Kidney (tissue), 14 donors: ENCODE data around the gene ZNF565. TPM values are rescaled to one million over a fixed set of nuclear protein-coding genes. Genes with fewer than 3 reads are reported as not detected.
"Not testable (repeated sequence)": the region's sequence is repeated elsewhere in the genome, so short reads cannot be mapped to it uniquely, and the experiment has no call there.

Experiments used
- DNase-seq, 5 donors: peaks; one replicate each; pipeline ENCODE4 v3.0.0-alpha.2; 2013 to 2020
- FAIRE-seq: peaks from 2 replicates; lab custom pipeline; 2012; peaks lifted over from hg19 to GRCh38; lab: Jason Lieb, UNC
- H3K27ac ChIP-seq, 2 donors: one replicate each; pipeline ENCODE4 v1.7.0; 2013; ENCODE audit warnings: low read depth in 2 of 2, low read length in 2 of 2, inconsistent platforms in 1 of 2
- H3K27me3 ChIP-seq: one replicate; pipeline ENCODE4 v1.7.1; 2013; ENCODE audit warnings: low read length, inconsistent platforms; ENCODE audit not compliant: control insufficient read depth, insufficient read depth
- H3K36me3 ChIP-seq, 3 donors: one replicate each; pipeline versions ENCODE4 v1.7.0 to v1.7.1; 2013; ENCODE audit warnings: low read length in 3 of 3, control low read depth in 1 of 3, inconsistent platforms in 1 of 3; ENCODE audit not compliant: insufficient read depth in 3 of 3, control insufficient read depth in 2 of 3
- H3K4me1 ChIP-seq, 3 donors: one replicate each; pipeline versions ENCODE4 v1.7.0 to v1.7.1; 2013; ENCODE audit warnings: low read length in 3 of 3, inconsistent platforms in 1 of 3, low read depth in 1 of 3; ENCODE audit not compliant: control insufficient read depth in 2 of 3, insufficient read depth in 2 of 3
- H3K4me3 ChIP-seq, 3 donors: one replicate each; pipeline versions ENCODE4 v1.7.0 to v1.8.1; 2013; ENCODE audit warnings: low read length in 3 of 3, control low read depth in 1 of 3, inconsistent platforms in 1 of 3
- H3K9ac ChIP-seq, 3 donors: one replicate each; pipeline versions ENCODE4 v1.7.0 to v1.7.1; 2013; ENCODE audit warnings: low read length in 3 of 3, control low read depth in 1 of 3, inconsistent platforms in 1 of 3
- H3K9me3 ChIP-seq, 3 donors: one replicate each; pipeline versions ENCODE4 v1.7.0 to v1.7.1; 2013; ENCODE audit warnings: low read length in 3 of 3, control low read depth in 1 of 3, inconsistent platforms in 1 of 3; ENCODE audit not compliant: control insufficient read depth in 2 of 3, insufficient read depth in 1 of 3
- CTCF ChIP-seq: IDR thresholded peaks from 3 replicates; pipeline ENCODE4 v1.5.1; 2012; ENCODE audit warnings: mild to moderate bottlenecking, moderate library complexity, borderline replicate concordance; ENCODE audit not compliant: insufficient read depth; ENCODE audit errors: extremely low read depth
- intact Hi-C: fragments of 100-400 bp; cut with DNase I; formaldehyde crosslinking; loops from one replicate; pipeline ENCODE4 v1.11.1; 2022
- polyA plus RNA-seq: library from polyadenylated mRNA; stranded (reverse); fragments of 350-450 nt; fragmentation: Illumina TruSeq; extraction: RNeasy Lipid Tissue Mini Kit (QIAGEN cat#74804); gene quantifications from one replicate; pipeline ENCODE4 v1.2.3, GENCODE V29; 2014; ENCODE audit warnings: low read depth, low replicate concordance; ENCODE audit not compliant: insufficient read depth
- total RNA-seq: library from RNA; stranded (reverse); fragmentation: NEBNext Ultra II Directional; extraction: Animal tissue kit (Norgen Biotek cat#: 25700); gene quantifications from one replicate; pipeline ENCODE4 v1.2.1, GENCODE V29; 2021
- donor health status: control.
- donor health status: control.
- donor health status: control.
- donor health status: control.
- donor health status: control.
- donor health status: DM: yes; HTN: yes; CAD: no.
- donor health status: Normal renal cell carcinoma (clear cell type).

The ZNF565 gene
- total and polyA plus RNA-seq, 2 donors from 2014 or later, result 1.5 to 4.6 TPM

GRCh38 chr19:36139120-36139472 lies 75.4 kb downstream of the ZNF565 start:
- TF ChIP-seq CTCF, result no peak
- no peak for DNase-seq
- peak overlapping the region; percentile 62 to 100 (median 74) for H3K9ac ChIP-seq

GRCh38 chr19:36136964-36137686 lies 77.3 kb downstream of the ZNF565 start:
- H3K27me3 ChIP-seq, result no peaks in the 10 kb centered on the region
- H3K27ac ChIP-seq, result peak overlapping the region; percentile 41 to 62
- DNase-seq (peak in 1 of 5 donors; percentile 90), FAIRE-seq (no peak)
- H3K4me1 ChIP-seq, result peaks cover 0 to 8% (median 7%) of the 10 kb centered on the region in 3 donors
- no peaks in the 10 kb centered on the region for H3K9me3 ChIP-seq
- peaks cover 0 to 3% (median 0%) of the 10 kb centered on the region in 3 donors for H3K36me3 ChIP-seq
- TF ChIP-seq CTCF, result no peak
- peak overlapping the region in 1 of 3 donors; percentile 46 for H3K9ac ChIP-seq
- intact Hi-C loops, result no loop called here
- no peak overlapping the region for H3K4me3 ChIP-seq

More at GRCh38 chr19:36139120-36139472, 75.4 kb downstream of the ZNF565 start:
- Histone ChIP-seq H3K36me3 (peaks cover 5 to 12% (median 9%) of the 10 kb centered on the region in 3 donors), H3K4me1 (peaks cover 0 to 8% (median 7%) of the 10 kb centered on the region in 3 donors), H3K27ac (peak overlapping the region; percentile 99 to 100), H3K4me3 (peak overlapping the region in 2 of 3 donors; percentile 65 to 100), H3K27me3 (no peaks in the 10 kb centered on the region), H3K9me3 (no peaks in the 10 kb centered on the region)
- FAIRE-seq, result no peak
- intact Hi-C loops, result no loop called here

- FAIRE-seq, intact Hi-C loops: not testable (repeated sequence)
Observed at GRCh38 chr19:36134867-36135266, 79.6 kb downstream of the ZNF565 start.

More at GRCh38 chr19:36134867-36135266, 79.6 kb downstream of the ZNF565 start:
- not testable (repeated sequence) for H3K9ac ChIP-seq, H3K27ac ChIP-seq, DNase-seq, H3K4me3 ChIP-seq, H3K27me3 ChIP-seq, H3K4me1 ChIP-seq, H3K36me3 ChIP-seq, H3K9me3 ChIP-seq

Other genes with a start within 250 kb of the ZNF565 start
- 15.0 TPM for gene SDHAF1, start 219.5 kb downstream of the ZNF565 start, total RNA-seq
- gene SDHAF1, start 219.5 kb downstream of the ZNF565 start, polyA plus RNA-seq, result 34.3 TPM
- gene SYNE4, start 205.9 kb downstream of the ZNF565 start, total RNA-seq, result 7.0 TPM
- gene SYNE4, start 205.9 kb downstream of the ZNF565 start, polyA plus RNA-seq, result 15.7 TPM
- 21.5 TPM for gene ALKBH6, start 200.5 kb downstream of the ZNF565 start, total RNA-seq
- 21.7 TPM for gene ALKBH6, start 200.5 kb downstream of the ZNF565 start, polyA plus RNA-seq
- gene CLIP3, start 181.8 kb downstream of the ZNF565 start, total RNA-seq, result 10.3 TPM
- gene CLIP3, start 181.8 kb downstream of the ZNF565 start, polyA plus RNA-seq, result 12.3 TPM
- gene THAP8, start 160.4 kb downstream of the ZNF565 start, total RNA-seq, result 3.7 TPM
- gene THAP8, start 160.4 kb downstream of the ZNF565 start, polyA plus RNA-seq, result 10.3 TPM
- 0.69 TPM for gene WDR62, start 159.8 kb downstream of the ZNF565 start, total RNA-seq
- gene WDR62, start 159.8 kb downstream of the ZNF565 start, polyA plus RNA-seq, result 0.58 TPM
- not detected for gene OVOL3, start 103.5 kb downstream of the ZNF565 start, total RNA-seq
- not detected for gene OVOL3, start 103.5 kb downstream of the ZNF565 start, polyA plus RNA-seq
- gene POLR2I, start 99.8 kb downstream of the ZNF565 start, total RNA-seq, result 59.9 TPM
- gene POLR2I, start 99.8 kb downstream of the ZNF565 start, polyA plus RNA-seq, result 119 TPM
- gene TBCB, start 99.2 kb downstream of the ZNF565 start, total RNA-seq, result 144 TPM
- 242 TPM for gene TBCB, start 99.2 kb downstream of the ZNF565 start, polyA plus RNA-seq
- gene CAPNS1, start 74.6 kb downstream of the ZNF565 start, total RNA-seq, result 861 TPM
- 1,098 TPM for gene CAPNS1, start 74.6 kb downstream of the ZNF565 start, polyA plus RNA-seq
- 56.2 TPM for gene COX7A1, start 62.2 kb downstream of the ZNF565 start, total RNA-seq
- gene COX7A1, start 62.2 kb downstream of the ZNF565 start, polyA plus RNA-seq, result 199 TPM
- gene ZNF146, start 441 bp upstream of the ZNF565 start, total RNA-seq, result 50.8 TPM
- 21.0 TPM for gene ZNF146, start 441 bp upstream of the ZNF565 start, polyA plus RNA-seq
- gene ZFP14, start 164.5 kb upstream of the ZNF565 start, total RNA-seq, result 7.3 TPM
- gene ZFP14, start 164.5 kb upstream of the ZNF565 start, polyA plus RNA-seq, result 4.3 TPM
- 7.9 TPM for gene ZFP82, start 204.0 kb upstream of the ZNF565 start, total RNA-seq
- 4.5 TPM for gene ZFP82, start 204.0 kb upstream of the ZNF565 start, polyA plus RNA-seq